Activated T-cell treated with anti-CD3 and anti-CD28 coated beads, Interleukin-2, amount 50 U/mL, for 1 hour (primary cell): ENCODE measurements around the gene CFAP97D1.

ENCODE experiments used
- DNase-seq: peaks from one replicate; pipeline ENCODE4 v3.0.0-alpha.2; 2020

CFAP97D1 gene

GRCh38 chr17:43780135-43780534, at the start of gene CFAP97D1:
Gene CFAP97D1, plus strand, starts transcription at chr17:43780435. Its CDS starts 28 bp downstream, at chr17:43780463.
- no peak for DNase-seq

DNA sequence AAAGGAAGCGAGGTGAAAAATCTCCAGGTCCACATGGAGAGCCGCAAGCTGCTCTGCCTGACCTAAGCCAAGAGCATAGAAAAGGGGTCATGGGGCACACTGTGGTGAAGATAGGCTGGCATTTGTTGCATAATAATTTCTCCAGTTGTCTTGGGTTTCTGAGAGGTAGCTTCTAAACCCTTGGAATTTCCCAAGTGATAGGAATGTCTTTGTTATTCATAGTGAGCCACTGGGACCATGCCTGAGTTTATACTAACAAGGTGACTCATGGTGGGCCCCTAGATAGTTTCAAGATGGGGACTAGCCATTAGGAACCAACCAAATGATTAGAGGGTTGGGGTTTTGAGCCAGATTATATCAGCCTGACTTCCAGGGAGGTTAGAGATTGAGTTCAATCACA, 47.3 kb upstream of the CFAP97D1 start:
- DNase-seq = no peak

DNA sequence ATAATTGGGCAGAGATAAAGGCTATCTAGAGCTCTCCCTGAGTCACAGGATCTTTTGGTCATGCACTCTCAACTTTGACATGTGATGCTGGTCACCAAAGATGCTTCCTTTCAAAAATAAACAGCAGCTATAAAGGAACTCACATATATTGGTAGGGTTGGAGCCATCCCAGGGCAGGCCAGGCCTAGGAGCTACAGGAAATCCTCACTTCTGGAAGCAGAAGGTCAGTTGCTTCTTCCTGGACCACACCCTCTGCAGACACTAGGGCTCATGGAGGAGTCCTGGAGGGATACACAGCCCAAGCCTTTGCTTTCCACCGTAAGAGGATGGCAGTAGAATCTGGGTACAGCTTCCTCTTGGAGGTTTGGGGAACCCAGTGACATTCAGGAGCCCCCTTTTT, 46.3 kb upstream of the CFAP97D1 start:
- DNase-seq = no peak

GRCh38 chr17:43734376-43734775, 45.9 kb upstream of the CFAP97D1 start:
- no peak for DNase-seq

- DNase-seq = no peak
Measured at GRCh38 chr17:43736389-43736788, 43.8 kb upstream of the CFAP97D1 start.

GRCh38 chr17:43737722-43738121, 42.5 kb upstream of the CFAP97D1 start:
- no peak for DNase-seq

DNA sequence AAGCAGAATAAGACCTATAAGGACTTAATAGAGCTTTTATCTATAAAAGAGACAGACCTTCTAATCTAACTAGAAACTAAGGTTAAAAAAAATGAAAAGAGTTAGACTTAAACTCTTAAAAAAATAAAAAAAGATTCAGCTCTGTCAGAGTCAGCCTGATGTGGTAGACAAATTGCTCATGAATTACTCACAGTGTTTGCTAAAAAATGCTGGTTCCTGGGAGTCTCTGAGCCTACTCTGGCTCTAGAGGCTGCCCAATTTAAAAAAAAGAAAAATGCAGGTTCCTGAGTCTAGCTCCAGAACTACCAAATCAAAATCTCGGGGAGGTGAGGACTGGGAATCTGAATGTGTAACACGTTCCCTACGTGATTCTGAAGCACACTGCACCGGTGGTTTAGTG, 39.7 kb upstream of the CFAP97D1 start:
- DNase-seq = no peak

- no peak for DNase-seq
Measured at GRCh38 chr17:43741636-43742035, 38.6 kb upstream of the CFAP97D1 start.

GRCh38 chr17:43745541-43745940, 34.7 kb upstream of the CFAP97D1 start:
- DNase-seq = no peak

DNA sequence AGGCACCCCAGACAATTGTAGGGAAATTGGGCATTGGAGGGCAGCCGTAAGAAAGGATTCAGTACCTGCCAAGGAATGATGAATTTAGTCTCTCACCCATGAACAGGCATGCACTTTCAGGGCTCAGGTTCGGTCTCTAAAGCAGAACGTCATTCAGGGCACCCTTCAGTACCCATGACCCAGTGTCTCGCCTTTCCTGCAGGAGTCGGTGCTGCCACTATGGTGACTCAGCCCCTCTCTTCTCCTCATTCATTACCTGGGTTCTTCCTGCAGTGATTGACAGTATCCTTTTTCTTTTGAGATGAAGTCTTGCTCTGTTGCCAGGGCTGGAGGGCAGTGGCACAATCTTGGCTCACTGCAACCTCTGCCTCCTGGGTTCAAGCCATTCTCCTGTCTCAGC, 30.1 kb upstream of the CFAP97D1 start:
- DNase-seq = no peak

DNA sequence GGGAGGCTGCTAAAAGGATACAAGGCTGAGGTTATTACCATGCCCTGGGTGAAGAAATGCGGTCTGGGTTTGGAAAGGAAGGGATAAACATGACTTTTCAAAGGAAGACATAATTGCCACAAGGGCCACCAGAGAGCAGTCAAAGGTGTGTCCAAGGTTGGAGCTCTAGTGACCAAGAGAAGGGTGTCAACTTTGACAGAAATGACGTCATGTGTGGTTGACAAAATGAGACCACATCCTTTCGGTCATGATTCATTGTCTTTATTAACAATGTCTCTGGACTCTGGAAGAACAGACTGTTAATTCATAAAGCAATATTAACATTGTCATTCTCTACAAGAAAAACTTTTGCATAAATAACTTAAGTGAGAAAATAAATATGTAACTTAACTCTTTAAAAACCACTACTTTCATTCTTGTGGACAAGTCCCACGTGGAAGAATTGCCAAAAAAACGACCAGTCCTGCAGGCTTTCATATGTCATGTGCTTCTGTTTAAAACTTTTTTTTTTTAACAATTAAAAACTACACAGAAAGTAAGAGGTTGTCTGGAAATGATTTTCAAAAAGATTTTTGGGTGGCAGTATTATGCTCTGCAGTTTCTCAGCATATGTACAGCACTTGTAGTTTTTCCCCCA, 26.6 kb upstream of the CFAP97D1 start:
- DNase-seq = no peak

- DNase-seq = no peak
Measured at GRCh38 chr17:43754947-43755346, 25.3 kb upstream of the CFAP97D1 start.

- no peak for DNase-seq
Measured at GRCh38 chr17:43755389-43755875, 24.8 kb upstream of the CFAP97D1 start.

- DNase-seq = no peak
Measured at GRCh38 chr17:43756201-43756600, 24.0 kb upstream of the CFAP97D1 start.

DNA sequence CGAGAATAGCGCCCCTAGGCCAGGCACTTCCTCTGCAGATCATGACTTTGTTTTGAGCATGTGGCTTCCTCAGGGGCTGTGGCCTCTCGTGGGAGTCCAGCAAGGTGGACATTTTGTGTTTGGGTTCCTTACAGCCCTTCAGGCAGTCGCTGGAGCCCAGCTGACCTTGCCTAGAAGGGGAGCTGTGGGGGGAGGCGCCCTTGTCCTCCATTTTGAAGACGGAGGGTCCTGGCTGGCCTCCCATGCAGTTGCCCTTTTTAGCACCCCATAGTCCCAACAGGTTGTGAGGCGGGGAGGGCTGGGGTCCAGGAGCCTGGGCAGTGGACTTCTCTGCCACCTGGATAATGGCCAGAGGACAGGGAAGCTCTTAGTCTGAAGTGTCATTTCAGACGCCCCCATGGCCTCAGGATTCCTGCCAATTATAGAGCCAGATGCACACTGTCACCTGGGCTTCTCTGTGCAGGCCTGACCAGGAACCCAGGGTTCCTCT, 23.0 kb upstream of the CFAP97D1 start:
- no peak for DNase-seq

- DNase-seq = no peak
Measured at GRCh38 chr17:43758086-43758485, 22.1 kb upstream of the CFAP97D1 start.

DNA sequence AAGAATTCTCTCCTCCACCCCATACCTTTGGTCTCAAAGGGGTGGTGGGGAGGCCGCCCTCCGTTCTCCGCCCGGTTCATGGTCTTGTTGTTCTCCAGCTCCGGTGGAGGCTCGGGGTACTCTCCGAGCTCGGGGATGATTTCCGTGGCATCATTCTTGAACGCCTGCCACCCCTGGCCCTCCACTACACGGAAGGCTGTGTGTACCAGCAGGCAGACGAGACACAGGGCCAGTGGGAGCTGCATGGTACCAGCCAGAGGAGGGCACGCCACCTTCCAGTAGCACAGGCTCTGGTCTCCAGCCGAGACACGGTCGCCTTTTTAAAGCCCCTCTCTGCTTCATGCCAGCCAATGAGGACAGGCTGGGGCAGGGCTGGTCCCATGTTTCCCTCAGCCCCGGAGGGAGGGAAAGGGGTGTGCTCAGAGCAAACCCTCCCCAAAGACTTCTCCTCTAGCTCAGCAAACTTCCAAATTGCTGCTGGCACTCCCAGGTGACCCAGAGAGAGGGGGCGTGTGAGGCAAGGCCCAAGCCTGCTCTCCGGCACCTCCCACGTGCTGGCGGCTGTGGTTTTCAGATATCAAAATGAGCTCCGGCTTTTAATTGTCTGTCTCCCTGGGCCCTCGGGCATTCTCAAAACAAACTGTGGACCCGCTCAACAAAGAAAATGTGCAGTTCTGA, 21.6 kb upstream of the CFAP97D1 start, which contains the start of gene SOST:
Gene SOST, minus strand, starts transcription at position 295 of the 678 bp plus-strand sequence. Its CDS starts 50 bp downstream, at position 245.
- DNase-seq = no peak

GRCh38 chr17:43759836-43760235, 20.4 kb upstream of the CFAP97D1 start:
- DNase-seq = no peak

DNA sequence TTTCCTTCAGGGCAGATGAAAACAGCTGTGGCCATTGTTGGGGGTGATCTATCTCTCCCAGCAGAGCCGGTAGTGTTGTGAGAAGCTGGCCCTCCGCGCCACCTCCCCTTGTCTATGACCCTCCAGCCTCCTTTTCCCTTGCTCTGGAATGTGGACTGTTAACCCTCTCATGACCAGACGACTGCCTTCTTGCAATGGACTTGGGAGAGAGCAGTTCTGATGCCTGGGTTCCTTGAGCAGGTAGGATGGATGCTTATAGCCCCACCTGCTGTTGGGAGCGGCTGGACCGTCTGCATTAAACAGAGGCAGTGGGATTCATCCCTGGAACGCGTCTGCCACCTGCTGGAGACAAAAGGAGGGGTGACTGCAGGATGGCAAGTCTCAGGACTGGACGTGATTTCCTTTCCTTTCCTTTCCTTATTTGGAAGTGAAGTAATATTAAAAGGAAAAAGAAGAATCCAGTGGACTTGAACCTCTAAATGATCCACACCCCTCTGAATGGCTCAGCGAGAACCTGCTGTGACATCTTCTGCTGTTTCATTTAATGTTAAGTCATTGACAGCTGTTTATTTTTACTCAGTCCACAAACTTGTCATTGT, 19.9 kb upstream of the CFAP97D1 start:
- peak; percentile 88 for DNase-seq

- peak; percentile 64 for DNase-seq
Measured at GRCh38 chr17:43766413-43767052, 13.7 kb upstream of the CFAP97D1 start.

GRCh38 chr17:43767053-43767712, 13.1 kb upstream of the CFAP97D1 start:
- DNase-seq = no peak

- DNase-seq = no peak
Measured at GRCh38 chr17:43767713-43768059, 12.5 kb upstream of the CFAP97D1 start.

GRCh38 chr17:43768382-43768781, 11.9 kb upstream of the CFAP97D1 start:
- no peak for DNase-seq
